HG02970 (cell line): ENCODE data around the gene C9orf43.
"Not testable (repeated sequence)": the region's sequence is repeated elsewhere in the genome, so short reads cannot be mapped to it uniquely, and the experiment has no call there.

Experiments used
- ATAC-seq: cut with Tn5 transposase; IDR thresholded peaks from one replicate; pipeline ENCODE4 v1.9.1; 2021; ENCODE audit warnings: mild to moderate bottlenecking, moderate library complexity, moderate number of reproducible peaks; ENCODE audit not compliant: unreplicated experiment, low FRiP score

C9orf43 gene

DNA sequence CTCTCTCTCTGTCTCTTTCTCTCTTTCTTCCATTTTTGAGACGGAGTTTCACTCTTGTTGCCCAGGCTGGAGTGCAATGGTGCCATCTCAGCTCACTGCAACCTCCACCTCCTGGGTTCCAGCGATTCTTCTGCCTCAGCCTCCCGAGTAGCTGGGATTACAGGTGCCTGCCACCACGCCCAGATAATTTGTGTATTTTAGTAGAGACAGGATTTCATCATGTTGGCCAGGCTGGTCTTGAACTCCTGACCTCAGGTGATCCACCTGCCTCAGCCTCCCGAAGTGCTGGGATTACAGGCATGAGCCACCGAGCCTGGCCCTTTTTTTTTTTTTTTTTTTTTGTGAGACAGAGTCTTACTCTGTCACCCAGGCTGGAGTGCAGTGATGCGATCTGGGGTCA lies 29.1 kb upstream of the C9orf43 start:
- not testable (repeated sequence) for ATAC-seq

DNA sequence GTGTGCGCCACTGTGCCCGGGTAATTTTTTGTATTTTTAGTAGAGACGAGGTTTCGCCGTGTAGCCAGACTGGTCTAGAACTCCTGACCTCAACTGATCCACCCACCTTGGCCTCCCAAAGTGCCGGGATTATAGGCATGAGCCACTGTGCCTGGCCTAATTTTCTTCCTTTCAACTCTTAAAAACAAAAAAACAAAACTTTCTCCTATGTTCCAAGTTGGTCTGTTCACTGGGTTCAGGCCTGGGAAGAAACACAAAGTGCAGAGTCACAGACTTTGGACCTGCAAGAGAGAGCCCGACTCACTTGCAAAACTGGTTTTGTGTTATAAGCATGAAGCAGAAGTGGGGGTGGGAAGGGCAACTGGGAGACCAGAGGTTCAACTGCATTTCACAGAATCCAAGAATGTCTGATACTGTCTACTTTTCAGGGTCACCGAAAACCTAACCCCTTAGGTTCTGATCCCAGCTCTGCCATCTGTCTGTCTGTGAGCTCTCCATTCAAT lies 28.6 kb upstream of the C9orf43 start:
- no peak for ATAC-seq

DNA sequence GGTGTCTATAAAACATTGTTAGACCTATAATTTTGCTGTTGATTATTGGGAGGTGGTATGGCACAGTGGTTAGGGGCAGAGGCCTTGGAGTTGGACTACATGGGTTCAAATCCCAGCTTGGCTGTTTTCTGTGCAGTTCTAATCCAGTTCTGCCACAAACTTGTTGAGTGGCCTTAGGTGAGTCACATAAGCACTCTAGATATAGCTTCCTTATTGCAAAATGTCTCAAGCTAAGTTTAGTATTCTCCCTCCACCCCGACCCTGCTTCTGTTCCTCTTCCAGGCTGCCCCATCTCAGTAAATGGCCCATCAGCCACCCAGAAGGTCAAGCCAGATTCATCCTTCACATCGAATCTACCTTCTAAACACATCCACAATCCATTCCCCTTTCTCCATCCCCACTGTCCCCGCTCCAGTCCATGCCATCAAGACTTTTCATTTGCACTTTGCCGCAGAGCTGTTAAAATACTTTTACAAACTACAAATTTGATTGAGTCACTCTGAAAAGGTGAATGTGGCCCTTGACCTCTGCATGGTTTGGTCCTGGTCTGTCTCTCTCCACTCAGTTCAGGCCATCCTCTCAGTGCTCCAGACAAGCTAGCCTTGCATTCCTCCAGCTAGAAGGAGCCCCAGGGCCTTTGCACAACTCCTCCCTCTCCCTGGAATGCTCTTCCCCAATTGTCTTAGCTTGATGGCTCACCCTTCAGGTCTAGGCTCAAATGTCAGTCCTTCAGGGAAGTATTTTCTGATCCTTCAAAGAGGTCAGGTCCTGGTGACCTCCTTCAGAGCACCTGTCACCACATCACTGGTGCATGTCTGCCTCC lies 23.8 kb upstream of the C9orf43 start:
- ATAC-seq, result no peak

DNA sequence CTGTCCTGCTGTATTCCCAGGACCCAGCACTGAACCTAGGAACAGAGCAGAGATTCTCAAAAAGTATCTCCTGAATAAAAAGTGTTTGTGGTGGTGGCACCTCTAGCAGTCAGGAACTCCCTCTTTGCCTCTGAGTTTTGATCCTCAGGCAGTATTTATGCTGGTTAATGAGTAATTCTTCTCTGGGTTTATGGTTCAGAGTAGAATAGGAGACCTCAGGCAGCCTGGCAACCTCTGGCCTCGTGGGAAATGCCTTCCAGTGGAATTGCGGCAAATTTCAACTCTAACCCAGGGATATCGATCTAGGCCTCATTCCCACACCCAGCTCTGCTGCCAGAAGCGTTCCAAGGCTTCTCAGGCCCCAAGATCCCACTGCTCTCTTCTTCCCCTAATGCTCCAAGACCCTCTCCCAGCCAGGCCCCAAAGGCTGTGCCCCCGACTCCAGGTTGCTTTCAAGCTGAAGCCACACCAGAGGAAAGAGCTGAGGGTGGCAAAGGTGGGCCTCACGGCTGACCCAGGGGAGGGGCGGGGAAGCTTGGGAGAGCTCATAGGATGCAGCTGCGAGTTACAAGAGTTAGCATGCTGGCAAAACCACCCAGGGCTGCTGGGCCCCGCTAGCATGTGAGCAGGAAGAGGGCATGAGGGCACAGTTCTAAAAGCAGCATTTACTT lies 22.9 kb upstream of the C9orf43 start:
- no peak for ATAC-seq

DNA sequence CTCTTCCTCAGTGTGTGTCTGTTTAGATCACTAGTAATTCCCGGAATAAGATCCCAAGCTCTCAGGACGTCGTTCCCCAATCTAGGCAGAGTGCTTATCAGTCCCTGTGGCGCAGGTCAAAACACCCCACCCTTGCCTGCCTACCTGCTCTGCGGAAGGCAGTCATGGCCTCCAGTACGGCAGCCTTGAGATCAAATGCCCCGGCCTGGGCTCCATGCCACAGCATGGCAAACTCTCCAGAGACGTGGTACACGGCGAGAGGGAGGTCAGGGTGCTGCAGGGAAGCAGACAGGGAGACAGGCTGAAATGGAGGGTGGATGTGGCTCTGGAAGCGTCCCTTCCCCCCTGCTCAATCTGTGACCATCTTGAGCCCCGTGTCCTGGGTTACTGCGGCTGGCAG lies 21.7 kb upstream of the C9orf43 start:
- no peak for ATAC-seq

DNA sequence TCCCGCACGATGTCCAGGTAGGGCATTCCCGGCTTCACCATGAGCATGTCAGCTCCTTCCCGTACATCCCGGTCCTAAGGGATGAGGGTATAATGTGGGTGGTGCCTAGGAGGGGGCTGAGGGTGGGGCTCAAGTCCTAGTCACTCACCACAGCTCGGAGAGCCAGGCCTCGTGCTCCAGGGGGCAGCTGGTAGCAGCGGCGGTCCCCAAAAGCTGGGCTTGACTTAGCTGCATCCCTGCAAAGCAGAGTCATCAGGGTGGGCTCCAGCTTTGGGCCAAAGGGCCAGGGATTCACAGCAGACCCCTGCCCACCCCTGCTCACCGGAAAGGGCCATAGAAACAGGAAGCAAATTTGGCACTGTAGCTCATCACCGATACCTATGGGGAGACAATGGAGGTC lies 21.1 kb upstream of the C9orf43 start:
- ATAC-seq, result no peak

DNA sequence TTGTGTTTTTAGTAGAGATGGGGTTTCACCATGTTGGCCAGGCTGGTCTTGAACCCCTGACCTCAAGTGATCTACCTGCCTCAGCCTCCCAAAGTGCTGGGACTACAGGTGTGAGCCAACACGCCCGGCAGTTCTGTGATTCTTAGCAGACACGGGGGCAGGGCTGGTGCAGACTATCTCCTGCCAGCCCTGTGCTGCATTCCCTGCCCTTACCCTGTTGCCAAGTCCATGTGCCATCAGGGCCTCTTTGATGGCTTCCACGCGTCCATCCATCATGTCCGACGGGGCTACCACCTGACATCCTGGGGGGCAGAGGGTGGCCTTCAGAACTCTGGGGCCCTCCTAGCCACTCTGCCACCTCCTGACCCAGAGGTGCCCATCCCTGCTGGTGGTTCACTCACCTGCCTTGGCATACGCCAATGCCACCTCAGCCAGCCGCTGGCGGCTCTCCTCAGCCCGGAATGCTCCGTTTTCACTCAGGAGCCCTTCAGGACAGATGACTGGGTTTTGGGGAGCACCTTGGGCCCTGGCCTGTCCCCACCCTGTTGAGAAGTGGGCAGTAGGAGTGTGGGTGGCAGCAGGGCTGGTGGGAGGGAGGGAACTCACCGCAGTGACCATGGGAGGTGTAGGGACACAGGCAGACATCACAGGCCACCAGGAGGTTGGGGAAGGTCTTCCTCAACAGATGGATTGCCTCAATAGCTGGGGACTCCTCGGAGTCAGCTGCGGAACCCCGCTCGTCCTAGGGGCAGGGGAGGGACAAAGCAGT lies 20.2 kb upstream of the C9orf43 start:
- ATAC-seq, result no peak

DNA sequence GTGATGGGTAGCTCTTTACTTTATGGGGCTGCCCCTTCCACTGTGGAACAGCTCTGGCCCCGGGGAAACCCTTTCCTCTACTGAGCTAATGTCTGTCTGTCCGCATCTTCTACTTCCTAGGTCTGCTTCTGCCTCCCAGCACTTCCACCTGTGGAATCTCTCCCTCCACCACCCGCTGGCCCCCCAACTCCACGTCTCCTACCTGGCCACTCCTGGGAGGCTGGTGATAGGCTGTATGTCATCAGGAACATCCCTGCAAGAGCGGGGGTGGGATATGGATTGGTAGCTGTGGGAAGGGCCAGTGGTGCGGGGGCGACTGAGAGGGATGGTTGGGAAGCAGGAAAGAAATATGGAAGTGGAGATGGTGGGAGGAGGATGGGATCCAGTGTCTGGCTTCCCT lies 18.6 kb upstream of the C9orf43 start:
- ATAC-seq, result no peak

DNA sequence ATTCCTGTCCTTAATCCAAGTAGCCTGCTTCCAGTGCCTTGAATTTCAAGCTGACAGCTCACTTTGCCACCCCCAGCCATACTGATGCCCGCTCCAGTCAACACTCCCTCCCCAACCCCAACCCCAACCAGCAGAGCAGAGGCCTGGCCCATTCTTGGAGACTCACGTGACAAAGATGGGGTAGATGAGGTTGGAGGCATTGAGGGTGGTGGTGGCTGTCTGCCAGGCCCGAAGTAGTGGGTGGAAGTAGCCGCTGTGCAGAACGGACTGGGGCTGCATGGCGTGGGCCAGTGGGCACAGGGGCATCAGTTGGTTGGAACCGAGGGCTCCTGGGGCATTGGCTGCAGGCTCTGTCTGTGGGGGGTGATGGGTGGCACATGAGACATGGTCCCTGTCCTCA lies 17.3 kb upstream of the C9orf43 start:
- no peak for ATAC-seq

DNA sequence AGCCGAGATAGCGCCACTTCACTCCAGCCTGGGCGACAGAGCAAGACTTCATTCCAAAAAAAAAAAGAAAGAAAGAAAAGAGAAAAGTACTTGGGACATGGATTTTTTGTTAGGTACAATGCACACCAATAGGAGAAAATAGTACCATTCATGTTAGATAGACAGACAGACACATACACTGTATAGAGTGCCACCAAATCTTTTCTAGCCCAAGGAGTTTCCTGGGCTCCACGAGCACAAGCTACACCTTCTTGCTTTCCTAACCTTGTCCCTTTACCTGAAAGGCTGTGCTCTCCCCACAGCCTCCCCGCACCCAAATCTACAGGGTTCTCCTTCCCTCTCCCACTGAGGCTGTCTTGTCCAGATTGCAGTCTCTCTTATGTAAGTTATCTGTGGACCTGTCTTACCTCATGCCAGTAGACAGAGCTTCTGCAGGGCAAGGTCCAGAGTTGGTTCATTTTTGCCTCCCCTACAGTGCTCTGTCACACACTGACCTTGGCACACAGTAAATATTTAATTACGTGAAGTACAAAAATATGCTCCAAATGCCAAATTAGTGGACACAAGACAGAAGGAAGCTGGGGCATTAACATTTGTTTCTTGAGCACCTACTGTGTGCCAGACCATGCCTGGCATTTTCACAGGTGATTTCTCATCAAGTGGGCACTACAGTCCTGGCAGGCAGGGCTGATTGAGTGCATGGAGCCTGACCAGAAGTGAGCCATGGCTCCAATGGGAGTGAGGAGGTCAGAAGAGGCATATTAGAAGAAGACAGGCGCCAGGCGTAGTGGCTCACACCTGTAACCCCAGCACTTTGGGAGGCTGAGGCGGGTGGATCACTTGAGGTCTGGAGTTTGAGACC lies 15.3 kb upstream of the C9orf43 start:
- ATAC-seq, result no peak

DNA sequence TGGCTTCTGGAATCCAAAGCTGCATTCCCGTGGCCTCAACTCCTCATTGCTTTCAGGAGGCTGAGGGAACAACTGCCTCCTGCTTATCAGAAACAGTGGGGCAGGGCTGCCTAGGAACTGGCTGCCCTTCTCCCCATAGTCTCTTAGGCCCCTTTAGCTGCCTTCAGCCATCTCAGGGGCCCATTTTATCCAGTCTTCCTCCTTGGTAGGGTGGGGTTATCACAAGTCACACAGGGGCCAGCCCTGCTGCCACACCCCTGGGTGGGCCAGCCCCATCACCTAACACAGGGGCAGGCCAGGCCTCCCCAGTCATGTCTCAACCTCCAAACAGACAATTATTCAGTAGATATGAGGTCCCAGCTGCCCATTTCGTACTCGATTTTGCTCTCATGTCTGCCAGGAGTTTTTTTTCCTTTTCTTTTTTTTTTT lies 13.3 kb upstream of the C9orf43 start:
- no peak for ATAC-seq

DNA sequence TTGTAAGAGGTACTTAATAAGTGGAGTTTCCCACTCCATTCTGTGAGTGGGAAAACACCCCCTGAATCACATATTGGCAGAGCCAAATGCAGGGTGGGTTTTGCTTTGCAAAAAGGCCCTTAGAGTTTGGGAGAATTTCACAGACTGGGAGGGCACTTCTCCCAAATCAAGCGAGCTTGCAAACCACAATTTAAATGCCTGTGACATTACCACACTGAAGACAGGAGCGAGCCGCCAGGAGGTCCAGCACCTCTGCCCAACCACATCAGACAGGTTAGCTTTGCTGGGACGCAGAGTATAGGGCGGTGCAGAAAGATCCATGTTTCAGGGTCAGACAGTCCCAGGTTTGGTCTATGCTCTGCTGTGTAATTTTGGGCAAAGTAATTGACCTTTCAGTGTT lies 11.8 kb upstream of the C9orf43 start:
- no peak for ATAC-seq

DNA sequence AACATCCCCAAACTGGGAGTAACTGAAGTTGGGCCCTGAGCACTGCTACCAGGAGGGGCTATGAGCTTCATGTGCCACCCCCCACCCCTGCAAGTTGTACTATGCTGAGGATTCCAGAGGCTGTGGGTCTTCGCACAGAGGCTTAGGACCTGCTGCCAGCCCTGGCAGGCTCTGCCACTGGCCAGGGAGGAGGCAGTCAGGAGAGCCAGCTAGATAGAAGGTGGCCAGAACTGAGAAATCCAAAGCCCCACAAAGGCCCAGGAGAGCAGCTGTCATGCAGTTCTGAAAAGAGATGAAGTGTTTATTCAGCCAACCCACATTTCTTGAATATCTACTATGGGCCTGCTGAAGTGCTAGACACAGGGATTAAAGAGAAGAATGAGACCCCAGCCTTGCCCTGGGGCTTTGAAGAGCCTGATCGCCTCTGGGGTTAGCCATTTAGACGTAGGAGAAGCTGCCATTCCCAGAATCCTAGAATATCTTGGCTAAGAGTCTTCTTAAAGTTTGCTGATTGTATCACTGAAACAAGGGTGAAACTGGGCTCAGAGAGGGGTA lies 10.8 kb upstream of the C9orf43 start:
- ATAC-seq, result no peak

DNA sequence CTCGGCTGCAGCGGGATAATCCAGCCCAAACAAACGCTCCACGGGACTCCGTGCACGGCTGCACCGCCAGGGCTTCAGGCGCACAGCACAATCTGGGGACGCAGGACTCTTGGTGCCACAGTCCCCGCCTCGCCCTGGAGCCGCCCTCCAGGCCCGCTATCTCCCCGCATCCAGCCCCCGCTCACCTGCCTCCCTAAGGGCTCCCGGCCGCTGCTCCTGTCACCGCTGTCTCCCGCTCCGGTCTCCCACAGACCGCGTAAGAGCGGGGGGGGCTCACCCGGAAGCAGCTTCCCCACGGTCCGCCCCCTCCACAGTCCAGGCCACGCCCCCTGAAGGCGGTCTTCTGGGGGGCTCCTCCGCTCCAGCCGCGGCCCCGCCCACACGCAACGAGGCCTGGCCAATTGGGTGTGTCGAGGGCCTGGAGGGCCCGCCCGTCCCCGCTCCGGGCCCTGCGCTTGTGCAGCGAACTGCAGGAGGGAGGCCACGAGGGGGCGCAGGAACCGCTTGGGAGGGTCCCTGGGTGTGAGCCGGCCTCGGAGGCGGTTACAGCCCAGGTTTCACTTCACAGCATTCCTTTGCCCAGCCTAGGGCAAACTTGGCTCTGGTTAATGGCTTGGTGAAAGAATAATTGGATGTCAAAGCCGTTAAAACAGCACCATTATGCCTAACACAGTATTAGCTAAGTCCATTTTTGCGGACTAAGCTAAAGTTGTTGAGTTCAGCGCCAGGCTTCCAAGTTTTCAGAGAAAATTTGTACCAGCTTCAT lies 9.3 kb upstream of the C9orf43 start, which contains the start of gene ALAD:
Gene ALAD, minus strand, starts transcription at position 258 of the 766 bp plus-strand sequence. CDS start 7,725 bp downstream, outside the sequence.
- ATAC-seq, result peak; percentile 99

DNA sequence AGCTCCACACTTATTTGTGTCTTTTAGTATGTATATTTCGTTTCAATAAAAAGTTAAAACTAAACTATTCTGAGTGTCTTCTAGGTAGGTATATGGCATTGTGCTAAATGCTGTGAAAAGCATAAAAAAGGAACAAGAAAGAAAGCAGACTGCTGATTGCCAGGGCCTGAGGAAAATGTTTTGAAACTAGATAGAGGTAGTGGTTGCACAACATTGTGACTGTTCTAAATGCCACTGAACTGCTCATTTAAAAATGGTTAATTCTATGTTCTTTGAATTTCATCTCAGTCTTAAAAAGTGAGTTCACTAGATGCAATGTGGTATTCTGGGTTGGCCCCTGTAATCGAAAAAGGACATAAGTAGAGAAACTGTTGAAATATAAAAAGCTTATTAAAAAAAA lies 6.9 kb upstream of the C9orf43 start:
- ATAC-seq, result no peak

DNA sequence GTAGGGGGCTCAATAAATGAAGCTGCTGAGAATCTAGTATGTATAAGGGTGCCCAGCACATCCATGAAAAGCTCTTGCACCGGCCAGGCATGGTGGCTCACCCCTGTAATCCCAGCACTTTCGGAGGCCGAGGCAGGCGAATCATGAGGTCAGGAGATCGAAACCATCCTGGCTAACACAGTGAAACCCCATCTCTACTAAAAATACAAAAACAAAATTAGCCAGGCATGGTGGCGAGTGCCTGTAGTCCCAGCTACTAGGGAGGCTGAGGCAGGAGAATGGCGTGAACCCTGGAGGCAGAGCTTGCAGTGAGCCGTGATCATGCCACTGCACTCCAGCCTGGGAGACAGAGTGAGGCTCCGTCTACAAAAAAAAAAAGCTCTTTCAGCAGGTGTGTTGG lies 4.2 kb upstream of the C9orf43 start:
- not testable (repeated sequence) for ATAC-seq

DNA sequence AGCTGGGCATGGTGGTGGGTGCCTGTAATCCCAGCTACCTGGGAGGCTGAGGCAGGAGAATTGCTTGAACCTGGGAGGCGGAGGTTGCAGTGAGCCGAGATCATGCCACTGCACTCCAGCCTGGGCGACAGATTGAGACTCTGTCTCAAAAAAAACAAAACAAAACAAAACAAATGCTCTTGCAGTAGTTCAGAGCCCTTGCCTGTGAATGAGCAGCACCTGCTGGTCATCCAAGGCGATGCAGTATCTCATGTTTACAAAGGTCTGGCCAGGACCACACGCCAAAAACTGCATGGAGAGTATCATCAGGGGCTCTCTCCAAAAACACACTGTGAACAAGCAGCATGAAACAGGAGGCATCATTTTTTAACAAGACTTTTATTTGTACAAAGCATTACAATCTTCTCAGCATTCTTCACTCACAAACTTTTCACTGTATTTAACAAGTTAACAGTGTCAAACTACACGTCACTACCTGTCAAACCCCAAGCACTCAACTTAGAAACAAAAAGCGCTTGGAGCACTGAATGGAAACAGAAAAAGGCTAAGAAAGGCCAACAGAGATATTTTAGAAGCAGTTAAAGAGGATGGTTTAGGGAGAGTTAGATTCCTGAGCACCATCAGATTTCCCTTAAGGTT lies 3.6 kb upstream of the C9orf43 start:
- not testable (repeated sequence) for ATAC-seq

DNA sequence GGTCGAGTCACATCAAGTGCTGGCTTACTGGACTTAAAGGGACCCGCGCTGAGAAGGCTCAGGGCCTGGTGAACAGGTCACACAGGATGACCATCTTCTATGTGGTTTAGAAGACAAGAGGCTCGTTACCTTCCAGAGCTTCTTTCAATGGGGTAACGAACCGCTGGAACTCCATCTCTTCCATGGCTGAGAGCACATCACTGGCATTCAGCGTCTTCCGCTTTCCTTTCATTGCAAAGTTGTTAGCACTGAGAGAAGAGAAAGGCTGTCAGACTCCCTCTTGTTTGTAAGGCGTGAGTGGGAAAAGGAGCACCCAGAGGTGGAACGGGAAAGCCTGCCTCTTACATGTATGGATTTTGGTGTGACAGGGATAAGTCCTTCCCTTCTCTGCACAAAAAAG lies 1.1 kb upstream of the C9orf43 start:
- no peak for ATAC-seq

DNA sequence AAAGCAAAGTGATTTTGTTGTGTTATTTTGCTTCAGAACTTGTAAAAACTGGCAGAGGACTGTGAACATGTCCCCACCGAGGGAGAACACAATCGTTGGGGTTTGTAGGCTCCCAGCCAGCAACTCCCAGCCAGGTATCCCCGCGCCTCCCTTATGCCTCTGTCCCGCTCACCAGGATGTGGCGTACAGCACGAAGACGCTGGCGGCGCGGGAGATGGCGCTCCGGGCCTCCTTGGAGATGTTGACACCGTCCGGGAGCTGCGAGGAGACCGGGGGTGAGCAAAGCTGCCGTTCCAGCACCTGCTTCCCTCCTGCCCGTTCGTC lies 702 bp upstream of the C9orf43 start:
- no peak for ATAC-seq
